CD14-positive monocyte (primary cell): ENCODE results near the gene RACK1. TPM values are rescaled to one million over a fixed set of nuclear protein-coding genes. Genes with fewer than 3 reads are reported as not detected.

Experiments used
- DNase-seq, 3 donors: peaks; one replicate each; pipeline ENCODE4 v3.0.0-alpha.2; 2011 to 2022
- H2AFZ ChIP-seq: 2 replicates; pipeline ENCODE4 v1.6.0; 2012; ENCODE audit warnings: mild to moderate bottlenecking, low read depth, low read length, inconsistent platforms; ENCODE audit not compliant: insufficient read depth, poor library complexity, severe bottlenecking
- H3K27ac ChIP-seq, 2 donors: 1 replicate in 1 of 2; 2 replicates in 1 of 2; pipeline ENCODE4 v1.5.1; 2012 to 2013; ENCODE audit warnings: low read length in 2 of 2, control low read depth in 1 of 2, inconsistent platforms in 1 of 2, low read depth in 1 of 2, mild to moderate bottlenecking in 1 of 2
- H3K27me3 ChIP-seq, 2 donors: one replicate each; pipeline versions ENCODE4 v1.6.0 to v1.6.1; 2011 to 2013; ENCODE audit warnings: low read length in 2 of 2; ENCODE audit not compliant: control insufficient read depth in 2 of 2, insufficient read depth in 2 of 2
- H3K36me3 ChIP-seq, 2 donors: replicated peaks in 1 of 2; 1 replicate in 1 of 2; 2 replicates in 1 of 2; pipeline versions ENCODE4 v1.5.1 to v1.6.1; 2012 to 2013; ENCODE audit warnings: low read length in 2 of 2, control low read depth in 1 of 2, inconsistent platforms in 1 of 2, mild to moderate bottlenecking in 1 of 2; ENCODE audit not compliant: insufficient read depth in 2 of 2, control insufficient read depth in 1 of 2
- H3K4me1 ChIP-seq, 2 donors: 1 replicate in 1 of 2; 2 replicates in 1 of 2; pipeline versions ENCODE4 v1.5.1 to v1.6.1; 2012 to 2013; ENCODE audit warnings: low read length in 2 of 2, control low read depth in 1 of 2, inconsistent platforms in 1 of 2, mild to moderate bottlenecking in 1 of 2, moderate library complexity in 1 of 2; ENCODE audit not compliant: insufficient read depth in 2 of 2, control insufficient read depth in 1 of 2
- H3K4me2 ChIP-seq: replicated peaks from 2 replicates; pipeline ENCODE3; 2012; ENCODE audit warnings: low read length, moderate library complexity, mild to moderate bottlenecking; ENCODE audit not compliant: poor library complexity, severe bottlenecking; ENCODE audit errors: extremely low read depth
- H3K4me3 ChIP-seq, 3 experiments: fragments of 200-600 bp in 1 of 3; sonication (generic) in 1 of 3; replicated peaks in 1 of 3; 1 replicate in 2 of 3; 2 replicates in 1 of 3; pipeline ENCODE4 v1.5.1; 2011 to 2013; ENCODE audit warnings: low read length in 3 of 3, mild to moderate bottlenecking in 3 of 3, control low read depth in 2 of 3, low read depth in 2 of 3, inconsistent platforms in 1 of 3, moderate library complexity in 1 of 3
- H3K79me2 ChIP-seq: 2 replicates; pipeline ENCODE4 v1.6.0; 2012; ENCODE audit warnings: mild to moderate bottlenecking, control low read depth, inconsistent platforms, low read length, moderate library complexity; ENCODE audit not compliant: insufficient read depth
- H3K9ac ChIP-seq: 2 replicates; pipeline ENCODE4 v1.6.0; 2017; ENCODE audit warnings: low read length, mild to moderate bottlenecking; ENCODE audit not compliant: insufficient read depth, poor library complexity, severe bottlenecking
- H3K9me3 ChIP-seq, 2 donors: replicated peaks in 1 of 2; 1 replicate in 1 of 2; 2 replicates in 1 of 2; pipeline versions ENCODE4 v1.5.1 to v1.6.1; 2012 to 2013; ENCODE audit warnings: low read length in 2 of 2, control low read depth in 1 of 2; ENCODE audit not compliant: control insufficient read depth in 1 of 2, insufficient read depth in 1 of 2
- H4K20me1 ChIP-seq: 2 replicates; pipeline ENCODE4 v1.6.0; 2012; ENCODE audit warnings: mild to moderate bottlenecking, low read length, control low read depth, moderate library complexity; ENCODE audit not compliant: insufficient read depth
- H3K27ac Mint-ChIP-seq, 7 donors: one replicate each; pipeline ENCODE4 v1.8.0; 2020; ENCODE audit warnings: mild to moderate bottlenecking in 7 of 7, mixed read lengths in 7 of 7, moderate library complexity in 6 of 7, inconsistent platforms in 2 of 7
- H3K27me3 Mint-ChIP-seq, 3 donors: one replicate each; pipeline ENCODE4 v1.8.0; 2021 to 2022; ENCODE audit warnings: low read depth in 3 of 3, mild to moderate bottlenecking in 3 of 3, mixed read lengths in 3 of 3, moderate library complexity in 3 of 3, inconsistent platforms in 1 of 3
- H3K36me3 Mint-ChIP-seq, 2 donors: one replicate each; pipeline ENCODE4 v1.8.0; 2020; ENCODE audit warnings: mixed read lengths in 2 of 2, inconsistent platforms in 1 of 2, mild to moderate bottlenecking in 1 of 2
- H3K4me1 Mint-ChIP-seq: one replicate; pipeline ENCODE4 v1.8.0; 2020; ENCODE audit warnings: mild to moderate bottlenecking, mixed read lengths
- H3K4me3 Mint-ChIP-seq, 2 donors: one replicate each; pipeline ENCODE4 v1.8.0; 2020; ENCODE audit warnings: mild to moderate bottlenecking in 2 of 2, mixed read lengths in 2 of 2, moderate library complexity in 1 of 2
- H3K9me3 Mint-ChIP-seq, 7 donors: one replicate each; pipeline ENCODE4 v1.8.0; 2020 to 2022; ENCODE audit warnings: mixed read lengths in 7 of 7, mild to moderate bottlenecking in 6 of 7, moderate library complexity in 6 of 7, inconsistent platforms in 2 of 7
- WGBS: methylation state at CpG from one replicate; pipeline ENCODE4 v1.1.5; 2013; ENCODE audit warnings: missing lambda C conversion rate; ENCODE audit not compliant: insufficient coverage; 5-methylcytosine and 5-hydroxymethylcytosine counted together
- intact Hi-C, 2 donors: fragments of 100-400 bp; cut with micrococcal nuclease; formaldehyde crosslinking; loops; one replicate each; pipeline versions ENCODE4 v1.15.0 to v1.15.1; 2023
- polyA plus RNA-seq, 3 donors: library from polyadenylated mRNA; depleted of rRNA in 1 of 3; unstranded in 2 of 3; stranded (reverse) in 1 of 3; fragments of 300-500 nt in 2 of 3; fragments of >200 nt in 1 of 3; fragmentation: Illumina TruSeq in 2 of 3; gene quantifications; 1 replicate in 2 of 3; 2 replicates in 1 of 3; pipeline ENCODE4 v1.2.3, GENCODE V29; 2012 to 2021
- TF ChIP-seq, protein P1 (sequence below): fragments of 200-600 bp; IDR thresholded peaks from one replicate; pipeline ENCODE4 v1.8.0; 2022; ENCODE audit warnings: antibody characterized with exemption, mild to moderate bottlenecking

RACK1 gene
- polyA plus RNA-seq, 3 donors, result 1,150 to 2,356 (median 1,195) TPM

DNA sequence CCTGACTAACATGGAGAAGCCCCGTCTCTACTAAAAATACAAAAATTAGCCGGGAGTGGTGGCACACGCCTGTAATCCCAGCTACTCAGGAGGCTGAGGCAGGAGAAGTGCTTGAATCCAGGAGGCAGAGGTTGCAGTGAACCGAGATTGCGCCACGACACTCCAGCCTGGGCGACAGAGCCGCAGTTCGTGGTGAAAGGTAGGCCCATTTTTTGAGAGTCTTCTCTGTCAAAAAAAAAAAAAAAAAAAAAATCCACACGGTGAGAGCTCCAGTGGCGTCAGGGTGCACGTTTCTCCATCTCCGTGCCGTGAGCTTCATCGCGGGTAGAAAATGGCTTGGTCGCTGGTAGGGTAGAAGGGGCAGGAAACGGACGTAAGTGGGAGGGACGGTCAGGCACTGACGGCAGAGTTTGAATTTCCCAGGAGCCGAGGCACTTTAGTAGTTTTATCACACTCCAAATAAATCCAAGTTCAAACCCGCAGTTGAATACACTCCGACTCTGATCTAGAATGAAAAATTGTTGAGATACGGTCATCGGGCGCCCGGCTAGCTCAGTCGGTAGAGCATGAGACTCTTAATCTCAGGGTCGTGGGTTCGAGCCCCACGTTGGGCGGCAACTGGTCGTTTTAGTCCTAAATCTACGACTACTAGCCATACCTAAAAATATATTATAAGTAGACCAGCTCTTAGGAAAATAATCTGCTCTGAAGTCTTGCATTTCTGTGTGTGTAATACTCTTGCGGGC is 36.3 kb downstream of the RACK1 start:
- Histone ChIP-seq H2AFZ (peak overlapping the region; percentile 59), H3K9ac (no peak overlapping the region), H3K79me2 (no peaks in the 10 kb centered on the region), H3K27me3 (peaks cover 6 to 30% of the 10 kb centered on the region in 2 donors), H3K4me3 (peak overlapping the region; percentile 13 to 81 (median 36)), H3K36me3 (no peaks in the 10 kb centered on the region), H3K27ac (no peak overlapping the region), H3K4me1 (peaks cover 44 to 54% of the 10 kb centered on the region in 2 donors), H4K20me1 (no peaks in the 10 kb centered on the region), H3K9me3 (no peaks in the 10 kb centered on the region), H3K4me2 (peak overlapping the region; percentile 93)
- peaks cover 0 to 16% (median 7%) of the 10 kb centered on the region in 7 donors for H3K9me3 Mint-ChIP-seq
- peak; percentile 37 to 56 (median 44) for DNase-seq
- 0% methylated on average over 16 of the region's 36 CpGs for WGBS
- intact Hi-C loops, result no loop called here
- TF ChIP-seq, protein P1, sequence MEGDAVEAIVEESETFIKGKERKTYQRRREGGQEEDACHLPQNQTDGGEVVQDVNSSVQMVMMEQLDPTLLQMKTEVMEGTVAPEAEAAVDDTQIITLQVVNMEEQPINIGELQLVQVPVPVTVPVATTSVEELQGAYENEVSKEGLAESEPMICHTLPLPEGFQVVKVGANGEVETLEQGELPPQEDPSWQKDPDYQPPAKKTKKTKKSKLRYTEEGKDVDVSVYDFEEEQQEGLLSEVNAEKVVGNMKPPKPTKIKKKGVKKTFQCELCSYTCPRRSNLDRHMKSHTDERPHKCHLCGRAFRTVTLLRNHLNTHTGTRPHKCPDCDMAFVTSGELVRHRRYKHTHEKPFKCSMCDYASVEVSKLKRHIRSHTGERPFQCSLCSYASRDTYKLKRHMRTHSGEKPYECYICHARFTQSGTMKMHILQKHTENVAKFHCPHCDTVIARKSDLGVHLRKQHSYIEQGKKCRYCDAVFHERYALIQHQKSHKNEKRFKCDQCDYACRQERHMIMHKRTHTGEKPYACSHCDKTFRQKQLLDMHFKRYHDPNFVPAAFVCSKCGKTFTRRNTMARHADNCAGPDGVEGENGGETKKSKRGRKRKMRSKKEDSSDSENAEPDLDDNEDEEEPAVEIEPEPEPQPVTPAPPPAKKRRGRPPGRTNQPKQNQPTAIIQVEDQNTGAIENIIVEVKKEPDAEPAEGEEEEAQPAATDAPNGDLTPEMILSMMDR, result no peak
- H3K4me3 Mint-ChIP-seq, result peak overlapping the region; percentile 92 to 99
- peaks cover 30 to 36% (median 30%) of the 10 kb centered on the region in 3 donors for H3K27me3 Mint-ChIP-seq
- H3K36me3 Mint-ChIP-seq, result peaks cover 8 to 13% of the 10 kb centered on the region in 2 donors
- peaks cover 47% of the 10 kb centered on the region for H3K4me1 Mint-ChIP-seq
- peak overlapping the region in 6 of 7 donors; percentile 17 to 77 (median 53) for H3K27ac Mint-ChIP-seq

DNA sequence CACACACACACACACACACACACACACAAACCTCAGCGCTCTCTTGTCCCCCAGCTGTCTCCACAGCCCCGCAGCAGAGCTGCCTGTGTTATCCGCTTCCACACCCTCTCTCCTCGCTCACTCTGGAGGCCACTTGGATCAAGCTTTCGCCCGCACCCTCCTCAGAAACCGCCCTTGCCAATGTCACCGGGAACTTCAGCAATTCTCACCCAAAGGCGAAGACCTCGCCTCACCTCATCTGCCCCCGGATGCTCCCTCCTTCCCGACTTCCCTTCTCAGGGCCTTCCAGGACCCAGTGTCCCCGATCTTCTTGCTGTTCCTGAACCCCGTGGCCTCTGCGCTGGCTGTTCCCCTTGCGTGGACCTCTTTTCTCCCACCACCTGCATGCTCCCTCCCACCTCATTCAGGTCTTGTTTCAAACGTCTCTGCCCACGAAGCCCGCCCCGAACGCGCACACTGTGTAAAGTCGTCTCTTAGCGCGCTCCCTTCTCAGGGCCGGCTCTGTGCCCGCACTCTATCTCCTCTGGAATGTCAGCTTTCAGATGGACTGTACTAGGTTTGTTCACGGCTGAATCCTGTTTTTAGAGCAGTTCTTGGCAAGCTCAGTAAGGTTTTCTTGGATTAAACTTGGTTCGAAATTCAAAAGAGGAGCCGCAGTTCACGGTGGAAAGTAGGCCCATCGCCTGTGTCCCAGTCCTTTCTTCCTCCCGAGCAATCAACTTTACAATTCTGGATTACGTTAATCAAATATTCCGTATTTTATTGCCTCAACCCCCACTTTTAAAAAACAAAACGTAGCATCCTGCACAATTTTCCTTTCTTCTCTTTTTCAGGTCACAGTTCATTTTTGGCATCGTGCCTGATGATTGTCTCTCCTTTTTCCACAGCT is 37.7 kb downstream of the RACK1 start:
- peak overlapping the region; percentile 58 for H3K9ac ChIP-seq
- peak in 1 of 3 donors; percentile 24 for DNase-seq
- peaks cover 49 to 63% of the 10 kb centered on the region in 2 donors for H3K4me1 ChIP-seq
- no peaks in the 10 kb centered on the region for H3K36me3 ChIP-seq
- Mint-ChIP-seq H3K4me3 (peak overlapping the region; percentile 92 to 99), H3K27ac (peak overlapping the region in 5 of 7 donors; percentile 21 to 76 (median 72)), H3K27me3 (peaks cover 30 to 36% (median 30%) of the 10 kb centered on the region in 3 donors), H3K4me1 (peaks cover 54% of the 10 kb centered on the region), H3K36me3 (peaks cover 13 to 16% of the 10 kb centered on the region in 2 donors), H3K9me3 (peaks cover 0 to 16% (median 7%) of the 10 kb centered on the region in 7 donors)
- TF ChIP-seq, protein P1, result no peak
- no peaks in the 10 kb centered on the region for H4K20me1 ChIP-seq
- intact Hi-C loops, result loop anchor here in 1 of 2 donors (2.0 kb wide), 1 partner anchor 17 kb away; no protein-coding TSS in a partner anchor
- no peaks in the 10 kb centered on the region for H3K9me3 ChIP-seq
- peak overlapping the region; percentile 36 to 81 (median 56) for H3K4me3 ChIP-seq
- no peaks in the 10 kb centered on the region for H3K79me2 ChIP-seq
- H3K27ac ChIP-seq, result no peak overlapping the region
- H3K4me2 ChIP-seq, result peak overlapping the region; percentile 93
- H3K27me3 ChIP-seq, result peaks cover 6 to 30% of the 10 kb centered on the region in 2 donors
- WGBS, result 1% methylated on average over 37 of the region's 37 CpGs
- H2AFZ ChIP-seq, result peak overlapping the region; percentile 84
